Measurements from ENCODE around the gene NR2F6. TPM values are rescaled to one million over a fixed set of nuclear protein-coding genes. Genes with fewer than 3 reads are reported as not detected.
"Not testable (repeated sequence)": the region's sequence is repeated elsewhere in the genome, so short reads cannot be mapped to it uniquely, and the experiment has no call there.

NR2F6 gene
- polyA plus RNA-seq, 1 donor from 2014 or later, result 1.3 TPM

GRCh38 chr19:17197666-17198065 is 48.1 kb downstream of the NR2F6 start:
- Mint-ChIP-seq H3K4me1 (peaks cover 0 to 2% (median 0%) of the 10 kb centered on the region in 3 donors), H3K4me3 (no peak overlapping the region), H3K27ac (peak overlapping the region in 1 of 3 donors; percentile 45), H3K9me3 (no peaks in the 10 kb centered on the region), H3K36me3 (peaks cover 8% of the 10 kb centered on the region), H3K27me3 (no peaks in the 10 kb centered on the region)

GRCh38 chr19:17196610-17197009 is 49.1 kb downstream of the NR2F6 start:
- Mint-ChIP-seq H3K9me3 (no peaks in the 10 kb centered on the region), H3K27ac (peak overlapping the region in 1 of 3 donors; percentile 48), H3K4me3 (no peak overlapping the region)

GRCh38 chr19:17195106-17195505 is 50.6 kb downstream of the NR2F6 start:
- Mint-ChIP-seq H3K9me3 (no peaks in the 10 kb centered on the region), H3K4me3 (peak overlapping the region in 1 of 4 donors; percentile 17), H3K4me1 (peaks cover 0 to 5% (median 0%) of the 10 kb centered on the region in 3 donors), H3K36me3 (peaks cover 7% of the 10 kb centered on the region), H3K27me3 (no peaks in the 10 kb centered on the region), H3K27ac (peak overlapping the region in 1 of 3 donors; percentile 92)

More at GRCh38 chr19:17196610-17197009, 49.1 kb downstream of the NR2F6 start:
- H3K36me3 Mint-ChIP-seq, result peaks cover 5% of the 10 kb centered on the region
- peaks cover 0 to 2% (median 0%) of the 10 kb centered on the region in 3 donors for H3K4me1 Mint-ChIP-seq
- no peaks in the 10 kb centered on the region for H3K27me3 Mint-ChIP-seq

DNA sequence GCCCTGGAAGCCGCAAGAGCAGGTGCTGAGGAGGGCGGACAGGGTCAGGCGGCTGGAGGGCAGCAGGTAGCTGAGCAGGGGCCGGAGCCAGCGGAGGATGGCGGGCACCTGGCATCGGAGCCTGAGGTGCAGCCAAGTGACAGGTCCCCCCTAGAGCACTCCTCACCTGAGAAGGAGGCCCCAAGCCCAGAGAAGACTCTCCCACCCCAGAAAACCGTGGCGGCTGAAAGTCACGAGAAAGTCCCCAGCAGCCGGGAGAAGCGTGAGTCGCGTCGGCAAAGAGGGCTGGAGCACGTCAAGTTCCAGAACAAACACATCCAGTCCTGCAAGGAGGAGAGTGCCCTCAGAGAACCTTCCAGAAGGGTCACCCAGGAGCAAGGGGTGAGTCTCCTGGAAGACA is 51.1 kb downstream of the NR2F6 start:
- no peaks in the 10 kb centered on the region for H3K27me3 Mint-ChIP-seq
- H3K4me1 Mint-ChIP-seq, result peaks cover 0 to 5% (median 0%) of the 10 kb centered on the region in 3 donors
- no peaks in the 10 kb centered on the region for H3K9me3 Mint-ChIP-seq
- peak overlapping the region in 1 of 3 donors; percentile 92 for H3K27ac Mint-ChIP-seq
- H3K4me3 Mint-ChIP-seq, result no peak overlapping the region
- peaks cover 7% of the 10 kb centered on the region for H3K36me3 Mint-ChIP-seq

DNA sequence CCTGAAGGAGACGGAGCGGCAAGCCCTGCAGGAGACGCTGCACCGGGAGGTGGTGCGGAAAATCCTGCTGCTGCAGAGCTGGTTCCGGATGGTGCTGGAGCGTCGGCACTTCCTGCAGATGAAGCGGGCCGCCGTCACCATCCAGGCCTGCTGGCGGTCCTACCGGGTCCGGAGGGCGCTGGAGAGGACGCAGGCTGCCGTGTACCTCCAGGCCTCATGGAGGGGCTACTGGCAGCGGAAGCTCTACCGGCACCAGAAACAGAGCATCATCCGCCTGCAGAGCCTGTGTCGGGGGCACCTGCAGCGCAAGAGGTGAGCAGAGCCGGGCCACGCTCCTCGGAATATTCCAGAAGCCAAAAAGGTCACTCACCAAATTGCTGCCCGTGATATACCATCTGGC is 53.0 kb downstream of the NR2F6 start:
- peaks cover 0 to 6% (median 0%) of the 10 kb centered on the region in 3 donors for H3K4me1 Mint-ChIP-seq
- H3K9me3 Mint-ChIP-seq, result no peaks in the 10 kb centered on the region
- peaks cover 10% of the 10 kb centered on the region for H3K36me3 Mint-ChIP-seq
- no peaks in the 10 kb centered on the region for H3K27me3 Mint-ChIP-seq
- no peak overlapping the region for H3K4me3 Mint-ChIP-seq
- H3K27ac Mint-ChIP-seq, result no peak overlapping the region

GRCh38 chr19:17191736-17192135 is 54.0 kb downstream of the NR2F6 start:
- peaks cover 13% of the 10 kb centered on the region for H3K36me3 Mint-ChIP-seq
- not testable (repeated sequence) for H3K27me3 Mint-ChIP-seq, H3K4me3 Mint-ChIP-seq, H3K4me1 Mint-ChIP-seq, H3K9me3 Mint-ChIP-seq, H3K27ac Mint-ChIP-seq

DNA sequence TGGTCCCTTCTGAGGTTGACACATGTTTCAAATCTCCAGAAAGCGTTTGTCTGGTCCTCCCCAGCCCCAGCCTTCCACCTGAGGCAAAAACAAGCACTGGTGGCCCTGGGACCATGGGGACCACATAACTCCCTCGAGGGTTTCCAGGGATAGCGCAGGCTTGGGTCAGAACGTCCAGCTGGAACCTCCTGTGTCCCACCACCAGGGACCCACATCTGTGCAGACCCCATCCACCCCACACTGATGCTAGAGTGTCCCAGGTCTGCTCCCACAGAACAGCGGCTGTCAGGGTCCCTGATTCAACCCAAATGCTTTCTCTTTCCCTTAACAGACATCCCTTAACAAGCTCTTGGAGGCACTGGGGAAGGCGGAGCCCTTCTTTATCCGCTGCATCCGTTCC is 60.1 kb downstream of the NR2F6 start:
- Mint-ChIP-seq H3K36me3 (peaks cover 6% of the 10 kb centered on the region), H3K4me1 (peaks cover 21 to 32% (median 24%) of the 10 kb centered on the region in 3 donors), H3K27me3 (no peaks in the 10 kb centered on the region), H3K4me3 (no peak overlapping the region), H3K9me3 (no peaks in the 10 kb centered on the region), H3K27ac (peak overlapping the region in 1 of 3 donors; percentile 42)

DNA sequence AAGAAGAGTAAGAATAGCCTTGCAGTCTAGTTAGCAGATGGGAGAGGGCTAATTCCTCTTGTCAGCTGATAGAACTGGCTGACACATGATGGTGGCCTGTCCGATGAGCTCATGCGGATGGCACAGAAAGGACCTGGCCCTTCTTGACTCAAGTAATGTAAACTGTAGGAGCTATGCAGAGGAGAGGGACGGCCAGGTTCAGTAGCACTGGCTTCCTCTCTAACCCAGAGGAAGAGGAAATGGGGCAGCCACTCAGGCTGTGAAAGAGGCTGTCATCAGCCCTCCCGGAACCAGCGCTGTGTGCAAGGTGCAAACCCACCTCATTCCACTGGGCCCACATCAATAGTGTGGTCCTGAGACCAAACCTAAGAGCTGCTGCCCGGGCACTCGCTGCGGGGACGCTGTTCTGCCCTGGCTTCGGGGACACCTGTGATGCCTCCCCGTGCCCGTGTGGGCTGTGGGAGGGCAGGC is 61.3 kb downstream of the NR2F6 start:
- Mint-ChIP-seq H3K36me3 (peaks cover 6% of the 10 kb centered on the region), H3K4me1 (peaks cover 21 to 33% (median 24%) of the 10 kb centered on the region in 3 donors)

DNA sequence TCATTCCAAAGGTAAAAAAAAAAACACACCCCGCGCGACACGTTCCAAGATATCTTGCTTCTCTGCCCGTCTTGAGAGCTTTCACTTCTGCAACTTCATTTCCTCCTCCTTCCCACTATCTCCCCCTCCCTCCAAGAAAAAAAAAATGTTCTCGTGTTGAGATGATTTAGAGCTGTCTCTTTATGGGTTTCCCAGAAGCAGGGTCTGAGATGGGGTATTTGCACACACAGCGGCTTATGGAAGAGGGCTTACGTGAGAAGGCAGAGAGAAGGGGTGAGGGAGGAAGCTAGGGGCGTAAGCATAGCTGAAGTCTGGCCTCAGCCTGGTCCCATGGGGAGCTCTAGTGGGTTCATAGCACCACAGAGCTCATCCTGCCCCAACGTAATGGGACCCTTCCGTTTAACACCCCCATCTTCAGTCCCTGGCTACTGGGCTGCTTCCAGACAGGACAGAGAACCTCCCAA is 61.8 kb downstream of the NR2F6 start:
- Mint-ChIP-seq H3K36me3 (peaks cover 3% of the 10 kb centered on the region), H3K27ac (peak overlapping the region; percentile 65 to 84 (median 81)), H3K4me1 (peaks cover 21 to 31% (median 24%) of the 10 kb centered on the region in 3 donors), H3K9me3 (no peaks in the 10 kb centered on the region), H3K4me3 (peak overlapping the region; percentile 54 to 90 (median 86)), H3K27me3 (no peaks in the 10 kb centered on the region)

More for the DNA sequence above, 61.3 kb downstream of the NR2F6 start:
- Mint-ChIP-seq H3K27ac (peak overlapping the region; percentile 65 to 84 (median 81)), H3K27me3 (no peaks in the 10 kb centered on the region), H3K9me3 (no peaks in the 10 kb centered on the region), H3K4me3 (peak overlapping the region; percentile 54 to 90 (median 86))

- H3K27me3 Mint-ChIP-seq, result no peaks in the 10 kb centered on the region
- no peaks in the 10 kb centered on the region for H3K9me3 Mint-ChIP-seq
- peaks cover 3% of the 10 kb centered on the region for H3K36me3 Mint-ChIP-seq
- peaks cover 21 to 31% (median 24%) of the 10 kb centered on the region in 3 donors for H3K4me1 Mint-ChIP-seq
- peak overlapping the region; percentile 65 to 84 (median 81) for H3K27ac Mint-ChIP-seq
- peak overlapping the region; percentile 54 to 90 (median 86) for H3K4me3 Mint-ChIP-seq
Observed at GRCh38 chr19:17183271-17183761, 62.4 kb downstream of the NR2F6 start.

Other genes with a start within 250 kb of the NR2F6 start
- gene CPAMD8, start 219.1 kb downstream of the NR2F6 start, polyA plus RNA-seq, result 5.1 TPM
- 11.4 TPM for gene HAUS8, start 170.5 kb downstream of the NR2F6 start, polyA plus RNA-seq
- gene MYO9B, start 170.1 kb downstream of the NR2F6 start, polyA plus RNA-seq, result 26.9 TPM
- 52.5 TPM for gene USE1, start 30.6 kb downstream of the NR2F6 start, polyA plus RNA-seq
- gene OCEL1, start 19.7 kb downstream of the NR2F6 start, polyA plus RNA-seq, result 46.0 TPM
- gene USHBP1, start 18.8 kb upstream of the NR2F6 start, polyA plus RNA-seq, result not detected
- gene BABAM1, start 21.5 kb upstream of the NR2F6 start, polyA plus RNA-seq, result 115 TPM
- 6.1 TPM for gene ANKLE1, start 36.0 kb upstream of the NR2F6 start, polyA plus RNA-seq
- 8.5 TPM for gene ABHD8, start 57.5 kb upstream of the NR2F6 start, polyA plus RNA-seq
- gene MRPL34, start 60.0 kb upstream of the NR2F6 start, polyA plus RNA-seq, result 218 TPM
- gene DDA1, start 63.6 kb upstream of the NR2F6 start, polyA plus RNA-seq, result 38.6 TPM
- not detected for gene ANO8, start 88.9 kb upstream of the NR2F6 start, polyA plus RNA-seq
- 11.1 TPM for gene GTPBP3, start 91.6 kb upstream of the NR2F6 start, polyA plus RNA-seq
- gene PLVAP, start 131.4 kb upstream of the NR2F6 start, polyA plus RNA-seq, result not detected
- not detected for gene CCDC194, start 148.3 kb upstream of the NR2F6 start, polyA plus RNA-seq
- gene BST2, start 159.7 kb upstream of the NR2F6 start, polyA plus RNA-seq, result 162 TPM
- gene MVB12A, start 174.1 kb upstream of the NR2F6 start, polyA plus RNA-seq, result 22.2 TPM
- not detected for gene TMEM221, start 202.7 kb upstream of the NR2F6 start, polyA plus RNA-seq
- not detected for gene NXNL1, start 215.0 kb upstream of the NR2F6 start, polyA plus RNA-seq
- 4.5 TPM for gene SLC27A1, start 224.6 kb upstream of the NR2F6 start, polyA plus RNA-seq